Fibroblast of villous mesenchyme (primary cell): ENCODE results near the gene PAAF1. TPM values are rescaled to one million over a fixed set of nuclear protein-coding genes. Genes with fewer than 3 reads are reported as not detected.

Experiments used
- total RNA-seq: library from RNA; depleted of rRNA; stranded (reverse); fragments of >200 nt; gene quantifications from 2 replicates; pipeline ENCODE4 v1.2.3, GENCODE V29; 2012

The PAAF1 gene
- total RNA-seq, 1 donor: 6.9 TPM

Other genes with a start within 250 kb of the PAAF1 start
- under 0.01 TPM in 1 of 2 replicates, not detected in the other for gene PLEKHB1, start 230.4 kb upstream of the PAAF1 start, total RNA-seq
- 123 and 153 TPM in 2 replicates for gene RAB6A, start 115.9 kb upstream of the PAAF1 start, total RNA-seq
- 22.5 and 30.3 TPM in 2 replicates for gene MRPL48, start 89.1 kb upstream of the PAAF1 start, total RNA-seq
- gene COA4, start 153 bp upstream of the PAAF1 start, total RNA-seq: 69.6 and 74.3 TPM in 2 replicates
- gene DNAJB13, start 74.0 kb downstream of the PAAF1 start, total RNA-seq: 0.86 TPM in 1 of 2 replicates, not detected in the other
- 2.6 and 6.1 TPM in 2 replicates for gene UCP2, start 105.8 kb downstream of the PAAF1 start, total RNA-seq
- 1.3 and 1.7 TPM in 2 replicates for gene UCP3, start 132.1 kb downstream of the PAAF1 start, total RNA-seq